Measurements from ENCODE around the gene GNAO1. TPM values are rescaled to one million over a fixed set of nuclear protein-coding genes. Genes with fewer than 3 reads are reported as not detected.

GNAO1 gene
- total RNA-seq, 1 experiment from 2014 or later = 3.8 TPM

DNA sequence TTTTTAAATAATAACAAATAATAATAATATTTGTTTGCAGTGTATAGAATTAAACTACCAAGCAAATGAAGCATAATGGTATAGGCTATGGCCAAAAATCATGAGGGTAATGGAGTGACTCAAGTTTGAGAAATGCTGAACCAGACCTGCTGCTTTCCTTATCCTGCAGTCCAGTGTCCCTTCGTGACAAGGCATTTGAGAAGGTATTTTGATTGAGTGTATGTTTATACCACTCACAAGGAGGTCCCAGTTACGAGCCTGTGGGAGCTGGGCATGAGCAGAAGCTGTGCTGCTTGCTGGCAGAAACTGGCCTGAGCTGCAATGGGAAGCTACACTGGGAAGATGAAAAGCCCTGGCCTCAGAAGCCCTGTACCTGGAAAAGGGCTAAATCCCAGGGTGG lies 50.3 kb downstream of the GNAO1 start:
- DNase-seq = no peak
- H3K36me3 ChIP-seq (replicated peaks; ENCODE audit: control insufficient read depth, insufficient read depth, low read length) = no peaks in the 10 kb centered on the region

GRCh38 chr16:56242740-56243139 lies 51.5 kb downstream of the GNAO1 start:
- no peak for DNase-seq
- no peaks in the 10 kb centered on the region for H3K27me3 ChIP-seq (ENCODE audit: control insufficient read depth, insufficient read depth, low read length)
- H3K4me3 ChIP-seq (ENCODE audit: insufficient read depth, low read depth, low read length) = no peak overlapping the region
- no peaks in the 10 kb centered on the region for H3K36me3 ChIP-seq (replicated peaks; ENCODE audit: control insufficient read depth, insufficient read depth, low read length)

More for the DNA sequence above, 50.3 kb downstream of the GNAO1 start:
- H3K27me3 ChIP-seq (ENCODE audit: control insufficient read depth, insufficient read depth, low read length) = no peaks in the 10 kb centered on the region
- H3K4me3 ChIP-seq (ENCODE audit: insufficient read depth, low read depth, low read length) = no peak overlapping the region

DNA sequence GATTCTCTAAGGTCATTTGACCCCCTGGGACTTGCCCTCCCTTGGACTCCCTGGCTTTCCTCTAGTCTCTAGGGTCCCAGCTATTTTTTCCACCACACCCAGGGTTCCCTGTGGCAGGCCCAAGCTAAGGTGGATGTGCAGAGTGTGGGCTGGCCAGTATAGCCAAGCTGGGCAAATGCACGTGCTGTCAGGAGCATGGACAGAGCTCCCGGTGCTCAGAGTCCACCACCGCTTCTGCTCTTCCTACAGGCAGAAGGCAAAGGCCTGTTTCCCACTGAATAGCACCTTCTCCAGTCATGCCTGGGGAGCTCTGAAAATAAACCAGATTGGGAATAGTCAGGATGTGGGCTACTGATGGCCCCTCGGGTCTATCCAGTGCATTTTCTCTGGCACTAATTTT lies 53.3 kb downstream of the GNAO1 start:
- no peaks in the 10 kb centered on the region for H3K36me3 ChIP-seq (replicated peaks; ENCODE audit: control insufficient read depth, insufficient read depth, low read length)
- no peak overlapping the region for H3K4me3 ChIP-seq (ENCODE audit: insufficient read depth, low read depth, low read length)
- no peak for DNase-seq
- no peaks in the 10 kb centered on the region for H3K27me3 ChIP-seq (ENCODE audit: control insufficient read depth, insufficient read depth, low read length)

DNA sequence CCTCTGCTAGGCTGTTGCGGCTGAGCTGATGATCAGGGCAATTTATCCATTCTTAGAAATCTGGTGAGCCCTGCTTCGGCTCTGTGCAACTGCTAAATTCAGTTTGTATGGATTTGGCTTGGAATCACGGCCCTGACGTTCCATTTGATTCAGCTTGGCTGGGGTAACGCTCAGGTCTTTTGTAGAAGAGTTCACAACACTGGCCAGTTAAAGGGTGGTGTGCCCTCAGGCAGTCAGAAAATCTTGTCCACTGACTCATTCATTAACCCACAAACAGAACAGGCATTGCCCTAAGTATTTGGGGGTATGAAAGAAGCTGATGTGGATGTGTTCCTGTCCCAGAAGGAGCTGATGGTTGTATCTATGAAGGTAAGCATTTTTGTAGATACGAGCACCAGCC lies 53.9 kb downstream of the GNAO1 start:
- no peak for DNase-seq
- Histone ChIP-seq H3K27me3 (ENCODE audit: control insufficient read depth, insufficient read depth, low read length) (no peaks in the 10 kb centered on the region), H3K36me3 (replicated peaks; ENCODE audit: control insufficient read depth, insufficient read depth, low read length) (no peaks in the 10 kb centered on the region), H3K4me3 (ENCODE audit: insufficient read depth, low read depth, low read length) (no peak overlapping the region)

- H3K36me3 ChIP-seq (replicated peaks; ENCODE audit: control insufficient read depth, insufficient read depth, low read length) = no peaks in the 10 kb centered on the region
- no peak overlapping the region for H3K4me3 ChIP-seq (ENCODE audit: insufficient read depth, low read depth, low read length)
- peak; percentile 43 for DNase-seq
- H3K27me3 ChIP-seq (ENCODE audit: control insufficient read depth, insufficient read depth, low read length) = no peaks in the 10 kb centered on the region
These were observed 54.9 kb downstream of the GNAO1 start for GRCh38 chr16:56246051-56246817.

DNA sequence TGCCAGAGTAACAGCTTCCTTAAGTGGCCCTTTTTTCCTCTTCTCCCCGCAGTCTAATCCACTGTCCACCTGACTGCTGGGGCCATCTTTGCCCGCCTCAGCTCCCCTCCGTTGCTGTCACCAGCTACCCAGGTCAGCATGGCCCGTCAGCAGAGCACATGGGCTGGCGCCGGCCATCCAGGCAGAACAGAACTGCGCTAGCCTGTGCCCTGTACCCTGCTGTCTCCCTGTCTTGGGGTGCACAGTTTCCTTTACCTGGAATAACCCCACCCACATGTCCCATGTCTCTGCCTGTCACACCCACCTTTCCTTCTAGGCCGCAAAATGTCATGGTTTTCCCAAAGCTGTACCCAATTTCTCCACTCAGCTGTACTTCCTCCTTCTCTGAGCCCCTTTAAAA lies 55.7 kb downstream of the GNAO1 start:
- Histone ChIP-seq H3K4me3 (ENCODE audit: insufficient read depth, low read depth, low read length) (no peak overlapping the region), H3K27me3 (ENCODE audit: control insufficient read depth, insufficient read depth, low read length) (no peaks in the 10 kb centered on the region), H3K36me3 (replicated peaks; ENCODE audit: control insufficient read depth, insufficient read depth, low read length) (no peaks in the 10 kb centered on the region)
- no peak for DNase-seq

DNA sequence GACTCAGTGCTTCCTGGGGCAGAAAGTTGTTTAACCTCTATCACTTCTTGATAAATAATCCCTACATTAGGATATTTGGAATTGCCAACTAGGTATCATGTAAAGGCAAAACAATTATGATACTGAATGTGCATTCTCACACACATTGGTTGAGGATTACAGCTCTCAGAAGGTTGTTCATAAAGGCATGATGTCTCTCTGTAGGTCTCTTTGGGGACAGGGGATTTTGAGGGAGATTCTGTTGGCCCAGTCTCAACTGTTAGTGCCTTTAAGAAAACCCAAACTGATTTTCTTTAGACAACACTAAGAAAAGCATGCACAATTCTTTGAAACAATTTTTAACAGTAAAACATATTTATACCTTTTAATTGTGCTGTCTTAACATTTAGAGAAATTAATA lies 56.5 kb downstream of the GNAO1 start:
- DNase-seq = no peak
- H3K36me3 ChIP-seq (replicated peaks; ENCODE audit: control insufficient read depth, insufficient read depth, low read length) = no peaks in the 10 kb centered on the region
- H3K27me3 ChIP-seq (ENCODE audit: control insufficient read depth, insufficient read depth, low read length) = no peaks in the 10 kb centered on the region
- no peak overlapping the region for H3K4me3 ChIP-seq (ENCODE audit: insufficient read depth, low read depth, low read length)

DNA sequence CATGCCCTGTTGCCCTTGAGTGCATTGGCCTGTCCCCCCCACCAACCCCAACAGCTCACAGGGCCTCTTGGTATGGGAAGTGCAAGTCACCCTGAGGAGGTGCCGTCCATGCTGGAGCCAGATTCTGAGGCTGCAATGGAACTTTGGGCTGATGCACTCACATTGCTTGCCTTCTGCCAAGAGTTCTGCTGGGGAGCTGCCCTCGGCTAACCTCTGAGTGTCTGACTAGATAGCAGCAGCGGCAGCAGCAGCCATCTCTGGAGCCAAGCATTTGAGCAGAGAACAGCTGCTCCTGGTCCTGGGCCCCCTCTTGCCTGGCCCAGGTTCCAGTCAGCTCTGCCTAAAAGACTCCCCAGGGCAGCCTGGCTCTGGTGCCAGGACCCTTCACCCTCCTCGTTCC lies 61.5 kb downstream of the GNAO1 start:
- H3K27me3 ChIP-seq (ENCODE audit: control insufficient read depth, insufficient read depth, low read length) = no peaks in the 10 kb centered on the region
- no peak overlapping the region for H3K4me3 ChIP-seq (ENCODE audit: insufficient read depth, low read depth, low read length)
- DNase-seq = no peak
- no peaks in the 10 kb centered on the region for H3K36me3 ChIP-seq (replicated peaks; ENCODE audit: control insufficient read depth, insufficient read depth, low read length)

DNA sequence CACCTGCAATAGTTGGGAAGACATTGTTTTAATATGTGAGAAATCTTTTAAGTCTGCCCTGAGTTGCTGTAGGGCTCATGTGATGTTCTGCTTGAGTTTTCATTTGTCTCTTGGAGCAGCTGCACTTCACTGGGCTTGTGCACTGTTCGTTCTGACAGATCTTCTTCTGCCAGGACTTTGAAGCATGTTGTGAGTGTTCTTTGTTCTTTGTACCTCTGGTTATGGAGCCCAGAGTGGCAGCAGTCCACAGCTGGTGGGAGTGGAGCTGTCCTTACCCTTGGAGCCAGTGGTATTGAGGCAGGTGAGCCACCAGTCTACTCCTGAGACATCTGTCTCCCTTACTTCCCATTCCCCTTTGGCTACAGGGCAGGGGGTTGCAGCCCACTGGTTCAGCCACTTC lies 64.6 kb downstream of the GNAO1 start:
- Histone ChIP-seq H3K36me3 (replicated peaks; ENCODE audit: control insufficient read depth, insufficient read depth, low read length) (no peaks in the 10 kb centered on the region), H3K27me3 (ENCODE audit: control insufficient read depth, insufficient read depth, low read length) (no peaks in the 10 kb centered on the region), H3K4me3 (ENCODE audit: insufficient read depth, low read depth, low read length) (no peak overlapping the region)
- no peak for DNase-seq

DNA sequence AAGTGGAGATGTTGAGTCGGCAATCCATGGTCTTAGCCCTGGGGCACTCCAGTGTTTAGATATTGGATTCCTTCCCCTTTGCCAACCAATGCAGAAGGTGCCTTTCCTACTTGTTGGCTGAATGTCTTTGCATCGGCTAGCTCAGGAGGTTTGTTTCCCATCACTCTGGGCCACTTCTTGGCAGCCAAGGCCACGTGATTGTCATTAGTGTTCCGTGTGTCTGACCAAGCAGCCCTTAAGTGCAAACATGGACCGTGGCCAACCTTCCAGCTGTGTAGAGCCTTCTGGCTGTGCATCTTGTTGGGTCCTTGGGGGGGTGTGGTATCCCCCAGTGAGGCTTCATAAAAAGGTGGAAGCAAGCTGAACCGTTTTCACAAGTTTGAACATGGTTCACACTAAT lies 66.0 kb downstream of the GNAO1 start:
- no peak overlapping the region for H3K4me3 ChIP-seq (ENCODE audit: insufficient read depth, low read depth, low read length)
- no peaks in the 10 kb centered on the region for H3K27me3 ChIP-seq (ENCODE audit: control insufficient read depth, insufficient read depth, low read length)
- no peaks in the 10 kb centered on the region for H3K36me3 ChIP-seq (replicated peaks; ENCODE audit: control insufficient read depth, insufficient read depth, low read length)
- DNase-seq = no peak

DNA sequence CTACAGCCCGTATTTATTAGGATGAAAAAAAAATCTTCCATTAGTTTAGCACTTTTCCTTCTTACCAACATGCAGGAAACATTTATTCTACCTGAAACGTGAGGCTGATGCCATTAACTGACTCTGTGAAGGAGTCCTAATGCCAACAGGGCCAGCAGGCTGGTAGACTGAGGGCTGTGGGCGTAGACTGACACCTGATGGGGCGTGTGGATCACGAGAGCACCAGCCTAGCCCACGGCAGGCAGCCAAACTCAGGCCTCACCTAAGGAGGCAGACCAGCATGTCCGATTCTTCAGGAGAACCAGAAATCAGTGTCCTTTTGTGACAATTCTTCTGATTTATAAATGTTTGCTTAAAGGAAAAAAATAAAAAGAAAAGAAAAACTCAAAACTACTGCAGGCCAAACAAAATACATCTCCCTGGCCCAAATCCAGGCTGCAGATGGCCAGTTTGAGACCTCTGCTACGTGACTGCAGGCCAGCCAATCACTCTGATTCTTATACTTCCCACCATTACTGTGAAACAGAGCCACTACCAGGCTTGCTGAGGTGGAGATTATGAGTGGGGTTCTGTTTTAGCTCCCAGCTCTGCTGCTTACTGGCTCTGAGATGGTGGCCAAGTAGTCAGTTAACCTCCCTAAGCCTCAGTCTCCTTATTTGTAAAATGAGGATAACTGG lies 66.5 kb downstream of the GNAO1 start:
- H3K4me3 ChIP-seq (ENCODE audit: insufficient read depth, low read depth, low read length) = no peak overlapping the region
- no peaks in the 10 kb centered on the region for H3K27me3 ChIP-seq (ENCODE audit: control insufficient read depth, insufficient read depth, low read length)
- no peak for DNase-seq
- no peaks in the 10 kb centered on the region for H3K36me3 ChIP-seq (replicated peaks; ENCODE audit: control insufficient read depth, insufficient read depth, low read length)

DNA sequence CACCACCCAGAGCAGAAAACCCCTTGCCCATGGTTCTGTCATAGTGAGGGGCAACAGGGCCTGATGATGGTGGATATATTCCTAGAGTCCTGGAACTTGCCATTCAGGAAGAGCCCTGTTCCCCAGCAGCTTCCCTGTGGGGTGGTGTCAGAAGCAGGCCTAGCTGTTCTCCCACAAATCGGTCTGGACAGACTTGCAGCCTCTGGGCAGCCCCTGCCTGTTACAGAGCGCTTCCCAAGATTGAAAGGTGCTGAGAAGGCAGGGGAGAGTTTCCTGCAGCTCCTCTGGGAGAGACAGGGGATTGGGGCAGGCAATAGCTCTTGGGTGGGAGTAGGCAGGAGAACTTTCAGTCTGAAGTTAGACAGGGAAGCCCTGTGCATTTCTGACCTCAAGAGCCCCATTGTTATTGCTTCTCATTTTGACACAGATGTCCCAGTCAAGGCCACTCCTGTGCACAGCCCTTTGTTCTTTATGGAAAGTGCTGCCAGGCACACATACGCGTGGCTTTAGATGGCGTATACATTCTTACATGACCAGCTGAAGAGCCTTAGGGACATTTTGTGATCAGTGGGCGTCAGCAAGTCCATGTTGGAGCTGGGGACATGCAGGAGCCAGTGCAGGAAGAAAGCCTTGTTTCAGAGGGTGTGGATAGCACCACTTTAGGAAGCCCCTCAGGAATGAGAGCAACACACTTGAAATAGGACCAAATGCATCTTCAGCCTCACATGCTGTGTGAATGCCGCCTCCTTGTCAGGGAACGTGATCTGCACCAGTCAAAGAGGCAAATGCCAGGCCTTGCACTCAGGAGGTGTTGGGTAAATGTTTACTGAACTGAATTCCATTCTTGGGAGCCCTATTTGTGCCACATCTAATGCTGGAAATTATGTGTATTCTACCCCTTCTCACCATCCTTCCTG lies 67.5 kb downstream of the GNAO1 start:
- Histone ChIP-seq H3K4me3 (ENCODE audit: insufficient read depth, low read depth, low read length) (no peak overlapping the region), H3K27me3 (ENCODE audit: control insufficient read depth, insufficient read depth, low read length) (no peaks in the 10 kb centered on the region), H3K36me3 (replicated peaks; ENCODE audit: control insufficient read depth, insufficient read depth, low read length) (no peaks in the 10 kb centered on the region)
- DNase-seq = no peak

DNA sequence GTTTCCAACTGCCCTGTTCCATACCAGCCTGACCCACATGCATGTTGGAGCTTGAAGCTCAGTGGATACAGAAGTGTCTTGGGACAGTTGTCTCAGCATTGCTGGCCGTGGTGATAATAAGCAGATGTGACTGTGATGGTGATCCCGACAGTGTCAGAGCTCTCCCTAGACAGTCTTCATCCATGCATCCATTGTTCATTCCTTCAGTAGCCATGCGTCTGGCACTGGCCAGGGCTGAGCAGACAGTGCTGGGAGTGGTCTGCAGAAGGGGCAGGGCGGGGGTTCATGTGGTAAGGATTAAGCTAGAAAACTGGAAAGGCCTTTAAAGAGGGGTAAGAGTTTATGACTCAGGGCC lies 68.1 kb downstream of the GNAO1 start:
- Histone ChIP-seq H3K27me3 (ENCODE audit: control insufficient read depth, insufficient read depth, low read length) (no peaks in the 10 kb centered on the region), H3K36me3 (replicated peaks; ENCODE audit: control insufficient read depth, insufficient read depth, low read length) (no peaks in the 10 kb centered on the region), H3K4me3 (ENCODE audit: insufficient read depth, low read depth, low read length) (no peak overlapping the region)
- no peak for DNase-seq

DNA sequence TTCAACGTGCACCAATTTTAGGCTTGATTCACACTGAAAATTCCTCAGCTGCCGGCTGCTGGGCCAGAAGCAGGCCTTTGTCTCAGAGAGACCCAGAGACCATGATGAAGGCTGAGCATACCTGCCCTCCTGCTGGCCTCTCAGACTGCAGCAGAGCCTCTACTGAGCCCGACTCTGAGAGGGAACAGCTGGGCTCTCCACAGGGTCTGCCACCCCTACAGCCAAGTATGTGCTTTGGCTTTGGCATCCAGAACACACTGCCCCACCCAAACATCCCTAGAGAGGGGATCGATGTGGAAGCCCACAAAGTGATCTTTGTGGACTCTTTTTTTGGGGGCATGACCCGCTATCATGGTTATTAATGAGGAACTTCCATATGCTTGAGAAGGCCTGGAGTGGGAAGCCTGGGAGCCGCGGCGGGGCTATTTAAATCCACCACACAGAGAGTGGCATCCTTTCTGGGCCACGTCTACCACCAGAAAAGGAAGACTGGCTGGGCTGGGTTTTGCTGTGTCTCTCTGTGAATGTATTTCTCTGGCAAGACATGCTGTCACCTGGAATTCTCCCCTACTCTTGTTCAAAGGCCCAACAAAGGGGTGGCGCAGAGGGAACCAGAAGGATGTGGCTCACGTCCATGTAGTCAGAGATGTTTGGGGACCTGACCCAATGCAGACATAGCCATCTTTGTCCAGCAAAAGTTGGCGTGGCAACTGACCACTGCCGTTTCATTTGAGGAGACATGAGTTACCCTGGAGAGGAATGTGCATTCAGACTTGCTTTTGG lies 69.3 kb downstream of the GNAO1 start:
- DNase-seq = peak; percentile 51
- Histone ChIP-seq H3K36me3 (replicated peaks; ENCODE audit: control insufficient read depth, insufficient read depth, low read length) (no peaks in the 10 kb centered on the region), H3K4me3 (ENCODE audit: insufficient read depth, low read depth, low read length) (no peak overlapping the region), H3K27me3 (ENCODE audit: control insufficient read depth, insufficient read depth, low read length) (no peaks in the 10 kb centered on the region)
